GM23338 (cell line): ENCODE measurements around the gene SH3RF3.

ENCODE experiments used
- CTCF ChIP-seq, 2 experiments: fragments of 200-600 bp in 1 of 2; sonication (generic) in 1 of 2; conservative IDR thresholded peaks; 2 replicates each; pipeline versions ENCODE4 v1.5.1 to v1.6.1; 2016 to 2017; ENCODE audit warnings: antibody characterized with exemption in 2 of 2, low read depth in 2 of 2, mild to moderate bottlenecking in 2 of 2, moderate library complexity in 1 of 2
- EZH2 ChIP-seq: fragments of 200-600 bp; sonication (generic); IDR thresholded peaks from one replicate; pipeline ENCODE4 v1.8.0; 2017; ENCODE audit warnings: antibody characterized with exemption, mild to moderate bottlenecking, low read depth; ENCODE audit not compliant: unreplicated experiment

- TF ChIP-seq CTCF (conservative IDR thresholded peaks at IDR 0.05; ENCODE audit: low read depth in 2 of 2): no peak
- no peak for TF ChIP-seq EZH2
These were observed 8.8 kb upstream of the SH3RF3 start for GRCh38 chr2:109120166-109120565.
